GM12878 (cell line): ENCODE measurements around the gene PHACTR1.

Experiments
- EZH2 ChIP-seq: IDR thresholded peaks from 2 replicates; pipeline ENCODE4 v1.6.1; 2012; ENCODE audit warnings: low read depth, mild to moderate bottlenecking, control low read depth, inconsistent platforms, low read length, borderline replicate concordance; ENCODE audit not compliant: control insufficient read depth
- HDAC2 ChIP-seq: fragments of 200-600 bp; sonication (generic); IDR thresholded peaks from 2 replicates; pipeline ENCODE4 v1.6.1; 2017
- JUNB ChIP-seq: IDR thresholded peaks from 2 replicates; pipeline ENCODE4 v1.6.1; 2016; ENCODE audit warnings: antibody characterized with exemption, mild to moderate bottlenecking
- POLR2AphosphoS5 ChIP-seq: IDR thresholded peaks from 2 replicates; pipeline ENCODE4 v1.6.1; 2011; ENCODE audit warnings: mild to moderate bottlenecking, low read length, inconsistent platforms
- SIN3A ChIP-seq: IDR thresholded peaks from 2 replicates; pipeline ENCODE4 v1.6.1; 2012; ENCODE audit warnings: low read depth, low read length, improper control_type of control experiment
- SP1 ChIP-seq: IDR thresholded peaks from one replicate; pipeline ENCODE4 v1.6.1; 2011; ENCODE audit warnings: low read depth, low read length
- YY1 ChIP-seq: IDR thresholded peaks from 2 replicates; pipeline ENCODE4 v1.6.1; 2011; ENCODE audit warnings: low read depth, mild to moderate bottlenecking, low read length
- ZNF24 ChIP-seq: fragments of 450-650 bp; IDR thresholded peaks from 2 replicates; pipeline ENCODE4 v1.6.1; 2017; ENCODE audit warnings: antibody characterized with exemption, mild to moderate bottlenecking
- TF ChIP-seq, protein P1 (sequence below): IDR thresholded peaks from 2 replicates; pipeline ENCODE4 v1.6.1; 2011; ENCODE audit warnings: mild to moderate bottlenecking, low read depth, low read length, moderate library complexity; ENCODE audit not compliant: insufficient replicate concordance
- TF ChIP-seq, protein P2 (sequence below): IDR thresholded peaks from 2 replicates; pipeline ENCODE4 v1.6.1; 2012; ENCODE audit warnings: low read depth, low read length, improper control_type of control experiment
- TF ChIP-seq, protein P3 (sequence below): IDR thresholded peaks from 2 replicates; pipeline ENCODE4 v1.6.1; 2012; ENCODE audit warnings: mild to moderate bottlenecking, low read depth, low read length
- TF ChIP-seq, protein P4 (sequence below), 3 experiments: IDR thresholded peaks in 2 of 3; conservative IDR thresholded peaks in 1 of 3; 2 replicates each; pipeline ENCODE4 v1.5.1; 2011; ENCODE audit warnings: low read depth in 3 of 3, low read length in 3 of 3, mild to moderate bottlenecking in 3 of 3, control low read depth in 2 of 3, moderate library complexity in 2 of 3, inconsistent platforms in 1 of 3, mixed read lengths in 1 of 3; ENCODE audit not compliant: control insufficient read depth in 2 of 3, insufficient read depth in 1 of 3; ENCODE audit errors: extremely low read depth in 1 of 3
- TF ChIP-seq, protein P5 (sequence below): fragments of 450-650 bp; formaldehyde crosslinking; IDR thresholded peaks from 2 replicates; pipeline ENCODE4 v1.5.0; 2022; ENCODE audit warnings: mild to moderate bottlenecking, missing genetic modification characterization

DNA sequence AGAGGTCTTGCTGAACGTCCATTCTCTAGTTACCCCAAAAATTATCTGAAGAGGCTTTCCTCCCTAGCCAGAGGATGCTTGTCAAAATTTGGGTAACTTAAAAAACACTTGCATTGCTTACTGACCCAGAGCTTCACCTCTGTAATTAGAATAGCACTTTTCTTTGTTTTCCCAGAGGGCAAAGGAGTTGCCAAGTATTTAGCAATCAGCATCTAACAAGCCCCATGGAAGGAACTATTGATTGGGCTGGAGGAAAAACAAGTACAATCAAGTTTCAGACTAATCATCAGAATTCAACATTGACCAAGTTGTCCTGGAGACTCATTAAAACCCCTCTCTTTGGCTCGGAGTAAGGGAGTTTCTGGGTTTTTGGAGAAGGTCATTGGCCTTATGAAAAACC is 385.4 kb downstream of the PHACTR1 start:
- TF ChIP-seq, protein P1, sequence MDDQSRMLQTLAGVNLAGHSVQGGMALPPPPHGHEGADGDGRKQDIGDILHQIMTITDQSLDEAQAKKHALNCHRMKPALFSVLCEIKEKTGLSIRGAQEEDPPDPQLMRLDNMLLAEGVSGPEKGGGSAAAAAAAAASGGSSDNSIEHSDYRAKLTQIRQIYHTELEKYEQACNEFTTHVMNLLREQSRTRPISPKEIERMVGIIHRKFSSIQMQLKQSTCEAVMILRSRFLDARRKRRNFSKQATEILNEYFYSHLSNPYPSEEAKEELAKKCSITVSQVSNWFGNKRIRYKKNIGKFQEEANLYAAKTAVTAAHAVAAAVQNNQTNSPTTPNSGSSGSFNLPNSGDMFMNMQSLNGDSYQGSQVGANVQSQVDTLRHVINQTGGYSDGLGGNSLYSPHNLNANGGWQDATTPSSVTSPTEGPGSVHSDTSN: no peak
- TF ChIP-seq, protein P2, sequence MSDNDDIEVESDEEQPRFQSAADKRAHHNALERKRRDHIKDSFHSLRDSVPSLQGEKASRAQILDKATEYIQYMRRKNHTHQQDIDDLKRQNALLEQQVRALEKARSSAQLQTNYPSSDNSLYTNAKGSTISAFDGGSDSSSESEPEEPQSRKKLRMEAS: no peak
- TF ChIP-seq YY1 (no peak), HDAC2 (no peak), POLR2AphosphoS5 (no peak), EZH2 (no peak), SIN3A (no peak), SP1 (no peak), ZNF24 (no peak), JUNB (no peak)
- TF ChIP-seq, protein P3, sequence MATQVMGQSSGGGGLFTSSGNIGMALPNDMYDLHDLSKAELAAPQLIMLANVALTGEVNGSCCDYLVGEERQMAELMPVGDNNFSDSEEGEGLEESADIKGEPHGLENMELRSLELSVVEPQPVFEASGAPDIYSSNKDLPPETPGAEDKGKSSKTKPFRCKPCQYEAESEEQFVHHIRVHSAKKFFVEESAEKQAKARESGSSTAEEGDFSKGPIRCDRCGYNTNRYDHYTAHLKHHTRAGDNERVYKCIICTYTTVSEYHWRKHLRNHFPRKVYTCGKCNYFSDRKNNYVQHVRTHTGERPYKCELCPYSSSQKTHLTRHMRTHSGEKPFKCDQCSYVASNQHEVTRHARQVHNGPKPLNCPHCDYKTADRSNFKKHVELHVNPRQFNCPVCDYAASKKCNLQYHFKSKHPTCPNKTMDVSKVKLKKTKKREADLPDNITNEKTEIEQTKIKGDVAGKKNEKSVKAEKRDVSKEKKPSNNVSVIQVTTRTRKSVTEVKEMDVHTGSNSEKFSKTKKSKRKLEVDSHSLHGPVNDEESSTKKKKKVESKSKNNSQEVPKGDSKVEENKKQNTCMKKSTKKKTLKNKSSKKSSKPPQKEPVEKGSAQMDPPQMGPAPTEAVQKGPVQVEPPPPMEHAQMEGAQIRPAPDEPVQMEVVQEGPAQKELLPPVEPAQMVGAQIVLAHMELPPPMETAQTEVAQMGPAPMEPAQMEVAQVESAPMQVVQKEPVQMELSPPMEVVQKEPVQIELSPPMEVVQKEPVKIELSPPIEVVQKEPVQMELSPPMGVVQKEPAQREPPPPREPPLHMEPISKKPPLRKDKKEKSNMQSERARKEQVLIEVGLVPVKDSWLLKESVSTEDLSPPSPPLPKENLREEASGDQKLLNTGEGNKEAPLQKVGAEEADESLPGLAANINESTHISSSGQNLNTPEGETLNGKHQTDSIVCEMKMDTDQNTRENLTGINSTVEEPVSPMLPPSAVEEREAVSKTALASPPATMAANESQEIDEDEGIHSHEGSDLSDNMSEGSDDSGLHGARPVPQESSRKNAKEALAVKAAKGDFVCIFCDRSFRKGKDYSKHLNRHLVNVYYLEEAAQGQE: no peak
- TF ChIP-seq, protein P4, sequence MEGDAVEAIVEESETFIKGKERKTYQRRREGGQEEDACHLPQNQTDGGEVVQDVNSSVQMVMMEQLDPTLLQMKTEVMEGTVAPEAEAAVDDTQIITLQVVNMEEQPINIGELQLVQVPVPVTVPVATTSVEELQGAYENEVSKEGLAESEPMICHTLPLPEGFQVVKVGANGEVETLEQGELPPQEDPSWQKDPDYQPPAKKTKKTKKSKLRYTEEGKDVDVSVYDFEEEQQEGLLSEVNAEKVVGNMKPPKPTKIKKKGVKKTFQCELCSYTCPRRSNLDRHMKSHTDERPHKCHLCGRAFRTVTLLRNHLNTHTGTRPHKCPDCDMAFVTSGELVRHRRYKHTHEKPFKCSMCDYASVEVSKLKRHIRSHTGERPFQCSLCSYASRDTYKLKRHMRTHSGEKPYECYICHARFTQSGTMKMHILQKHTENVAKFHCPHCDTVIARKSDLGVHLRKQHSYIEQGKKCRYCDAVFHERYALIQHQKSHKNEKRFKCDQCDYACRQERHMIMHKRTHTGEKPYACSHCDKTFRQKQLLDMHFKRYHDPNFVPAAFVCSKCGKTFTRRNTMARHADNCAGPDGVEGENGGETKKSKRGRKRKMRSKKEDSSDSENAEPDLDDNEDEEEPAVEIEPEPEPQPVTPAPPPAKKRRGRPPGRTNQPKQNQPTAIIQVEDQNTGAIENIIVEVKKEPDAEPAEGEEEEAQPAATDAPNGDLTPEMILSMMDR (IDR thresholded peaks at IDR 0.05 in 2 of 3, conservative IDR thresholded peaks at IDR 0.05 in 1 of 3; ENCODE audit: control insufficient read depth in 2 of 3, extremely low read depth in 1 of 3, insufficient read depth in 1 of 3, low read depth in 3 of 3, low read length in 3 of 3): no peak
- TF ChIP-seq, protein P5, sequence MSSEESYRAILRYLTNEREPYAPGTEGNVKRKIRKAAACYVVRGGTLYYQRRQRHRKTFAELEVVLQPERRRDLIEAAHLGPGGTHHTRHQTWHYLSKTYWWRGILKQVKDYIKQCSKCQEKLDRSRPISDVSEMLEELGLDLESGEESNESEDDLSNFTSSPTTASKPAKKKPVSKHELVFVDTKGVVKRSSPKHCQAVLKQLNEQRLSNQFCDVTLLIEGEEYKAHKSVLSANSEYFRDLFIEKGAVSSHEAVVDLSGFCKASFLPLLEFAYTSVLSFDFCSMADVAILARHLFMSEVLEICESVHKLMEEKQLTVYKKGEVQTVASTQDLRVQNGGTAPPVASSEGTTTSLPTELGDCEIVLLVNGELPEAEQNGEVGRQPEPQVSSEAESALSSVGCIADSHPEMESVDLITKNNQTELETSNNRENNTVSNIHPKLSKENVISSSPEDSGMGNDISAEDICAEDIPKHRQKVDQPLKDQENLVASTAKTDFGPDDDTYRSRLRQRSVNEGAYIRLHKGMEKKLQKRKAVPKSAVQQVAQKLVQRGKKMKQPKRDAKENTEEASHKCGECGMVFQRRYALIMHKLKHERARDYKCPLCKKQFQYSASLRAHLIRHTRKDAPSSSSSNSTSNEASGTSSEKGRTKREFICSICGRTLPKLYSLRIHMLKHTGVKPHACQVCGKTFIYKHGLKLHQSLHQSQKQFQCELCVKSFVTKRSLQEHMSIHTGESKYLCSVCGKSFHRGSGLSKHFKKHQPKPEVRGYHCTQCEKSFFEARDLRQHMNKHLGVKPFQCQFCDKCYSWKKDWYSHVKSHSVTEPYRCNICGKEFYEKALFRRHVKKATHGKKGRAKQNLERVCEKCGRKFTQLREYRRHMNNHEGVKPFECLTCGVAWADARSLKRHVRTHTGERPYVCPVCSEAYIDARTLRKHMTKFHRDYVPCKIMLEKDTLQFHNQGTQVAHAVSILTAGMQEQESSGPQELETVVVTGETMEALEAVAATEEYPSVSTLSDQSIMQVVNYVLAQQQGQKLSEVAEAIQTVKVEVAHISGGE (CRISPR knock-in tag): no peak
